GM19351 (cell line): ENCODE data around the gene NGB.
"Not testable (repeated sequence)": the region's sequence is repeated elsewhere in the genome, so short reads cannot be mapped to it uniquely, and the experiment has no call there.

ENCODE experiments used
- ATAC-seq: cut with Tn5 transposase; IDR thresholded peaks from one replicate; pipeline ENCODE4 v1.9.1; 2021; ENCODE audit warnings: mild to moderate bottlenecking, moderate library complexity; ENCODE audit not compliant: unreplicated experiment

Gene NGB

GRCh38 chr14:77271113-77271710 is at the start of gene NGB:
TSS of gene NGB (minus strand) at chr14:77271206. CDS start at chr14:77270937, 269 bp downstream.
- no peak for ATAC-seq

- peak; percentile 70 for ATAC-seq
These were observed 49.4 kb upstream of the NGB start, which contains the start of gene POMT2 for GRCh38 chr14:77320238-77320935. TSS of gene POMT2 (minus strand) at chr14:77320883. CDS start at chr14:77320681, 202 bp downstream.

- ATAC-seq: no peak
These were observed 48.4 kb upstream of the NGB start for GRCh38 chr14:77319422-77319821.

GRCh38 chr14:77318756-77319155 is 47.8 kb upstream of the NGB start:
- ATAC-seq: not testable (repeated sequence)

- no peak for ATAC-seq
These were observed 47.1 kb upstream of the NGB start for GRCh38 chr14:77318006-77318553.

GRCh38 chr14:77316872-77317301 is 45.9 kb upstream of the NGB start:
- no peak for ATAC-seq

GRCh38 chr14:77316195-77316505 is 45.1 kb upstream of the NGB start:
- no peak for ATAC-seq

GRCh38 chr14:77314539-77315457 is 43.8 kb upstream of the NGB start:
- no peak for ATAC-seq

- no peak for ATAC-seq
These were observed 43.0 kb upstream of the NGB start for GRCh38 chr14:77314043-77314442.

- no peak for ATAC-seq
These were observed 42.4 kb upstream of the NGB start for GRCh38 chr14:77313371-77313770.

- no peak for ATAC-seq
These were observed 40.2 kb upstream of the NGB start for GRCh38 chr14:77311217-77311616.

- ATAC-seq: no peak
These were observed 39.0 kb upstream of the NGB start for GRCh38 chr14:77310026-77310425.

GRCh38 chr14:77309131-77309530 is 38.1 kb upstream of the NGB start:
- ATAC-seq: no peak

GRCh38 chr14:77306851-77307496 is 36.0 kb upstream of the NGB start:
- ATAC-seq: no peak

- no peak for ATAC-seq
These were observed 35.4 kb upstream of the NGB start for GRCh38 chr14:77306416-77306815.

GRCh38 chr14:77305696-77306095 is 34.7 kb upstream of the NGB start:
- no peak for ATAC-seq

GRCh38 chr14:77303417-77304156 is 32.6 kb upstream of the NGB start:
- peak; percentile 56 for ATAC-seq

GRCh38 chr14:77302926-77303325 is 31.9 kb upstream of the NGB start:
- ATAC-seq: no peak

GRCh38 chr14:77301103-77301502 is 30.1 kb upstream of the NGB start:
- peak; percentile 81 for ATAC-seq

GRCh38 chr14:77299771-77300170 is 28.8 kb upstream of the NGB start:
- no peak for ATAC-seq
